IMR-90 (cell line): ENCODE measurements around the gene TNFRSF17. TPM values are rescaled to one million over a fixed set of nuclear protein-coding genes. Genes with fewer than 3 reads are reported as not detected.
A peak's percentile ranks its signal among the peaks of the same experiment; 100 is the strongest.

Experiments
- ATAC-seq: fragments of 200-7000 bp; cut with Tn5 transposase; 2 replicates; pipeline ENCODE4 v1.9.1; 2020; ENCODE audit warnings: low read depth, mild to moderate bottlenecking, moderate library complexity
- BruUV-seq: library from RNA; stranded (reverse); fragments of 400-500 nt; replicated peaks from 2 replicates; lab custom pipeline; 2021; lab: Mats Ljungman, UMichigan
- CTCF ChIA-PET: fragments of 300-600 bp; formaldehyde crosslinking; extraction: SDS; loops from one replicate; lab custom pipeline; 2021; ENCODE audit warnings: antibody characterized with exemption; lab: Yijun Ruan, JAX
- POLR2A ChIA-PET: fragments of 300-600 bp; sonication (Branson Sonifier 250); formaldehyde crosslinking; loops from one replicate; lab custom pipeline; 2022; ENCODE audit warnings: antibody characterized with exemption; ENCODE audit not compliant: unreplicated experiment; lab: Charles Lee
- DNase-seq: peaks from one replicate; pipeline ENCODE4 v3.0.0; 2013
- H2AFZ ChIP-seq: replicated peaks from 2 replicates; pipeline ENCODE3; 2013; ENCODE audit warnings: low read length, mild to moderate bottlenecking; ENCODE audit not compliant: poor library complexity
- H2AK5ac ChIP-seq: 2 replicates; pipeline ENCODE4 v1.6.1; 2013; ENCODE audit warnings: low read depth, low read length, inconsistent platforms
- H2AK9ac ChIP-seq: replicated peaks from 2 replicates; pipeline ENCODE3; 2013; ENCODE audit warnings: mild to moderate bottlenecking, low read depth, low read length, moderate library complexity; ENCODE audit not compliant: poor library complexity
- H2BK120ac ChIP-seq: 2 replicates; pipeline ENCODE4 v1.6.1; 2013; ENCODE audit warnings: low read depth, low read length, inconsistent platforms
- H2BK15ac ChIP-seq: 3 replicates; pipeline ENCODE4 v1.6.1; 2013; ENCODE audit warnings: low read depth, low read length, inconsistent platforms
- H2BK20ac ChIP-seq: 2 replicates; pipeline ENCODE4 v1.6.1; 2013; ENCODE audit warnings: low read depth, mild to moderate bottlenecking, inconsistent platforms, low read length, moderate library complexity
- H2BK5ac ChIP-seq: 2 replicates; pipeline ENCODE4 v1.6.1; 2013; ENCODE audit warnings: mild to moderate bottlenecking, low read depth, low read length, inconsistent platforms; ENCODE audit not compliant: poor library complexity, severe bottlenecking
- H3K14ac ChIP-seq: replicated peaks from 2 replicates; pipeline ENCODE4 v1.6.1; 2013; ENCODE audit warnings: low read depth, low read length, inconsistent platforms
- H3K18ac ChIP-seq: 2 replicates; pipeline ENCODE4 v1.6.1; 2013; ENCODE audit warnings: low read depth, low read length, control low read depth
- H3K23ac ChIP-seq: 2 replicates; pipeline ENCODE4 v1.6.1; 2013; ENCODE audit warnings: low read depth, low read length, inconsistent platforms
- H3K27ac ChIP-seq: 2 replicates; pipeline ENCODE4 v1.5.1; 2013; ENCODE audit warnings: mild to moderate bottlenecking, control low read depth, low read length; ENCODE audit not compliant: insufficient read depth
- H3K27me3 ChIP-seq: 2 replicates; pipeline ENCODE4 v1.6.1; 2013; ENCODE audit warnings: low read length; ENCODE audit not compliant: control insufficient read depth, insufficient read depth
- H3K36me3 ChIP-seq: 2 replicates; pipeline ENCODE4 v1.6.1; 2013; ENCODE audit warnings: low read length, mixed read lengths; ENCODE audit not compliant: control insufficient read depth, insufficient read depth
- H3K4ac ChIP-seq: 2 replicates; pipeline ENCODE4 v1.6.1; 2013; ENCODE audit warnings: low read depth, low read length, inconsistent platforms
- H3K4me1 ChIP-seq: 2 replicates; pipeline ENCODE4 v1.6.1; 2013; ENCODE audit warnings: low read length, mixed read lengths; ENCODE audit not compliant: control insufficient read depth, insufficient read depth
- H3K4me2 ChIP-seq: 2 replicates; pipeline ENCODE4 v1.6.1; 2013; ENCODE audit warnings: low read depth, mild to moderate bottlenecking, control low read depth, low read length, moderate library complexity
- H3K4me3 ChIP-seq: 2 replicates; pipeline ENCODE4 v1.5.1; 2013; ENCODE audit warnings: low read depth, mild to moderate bottlenecking, control low read depth, low read length, moderate library complexity; ENCODE audit not compliant: insufficient read depth
- H3K56ac ChIP-seq: 2 replicates; pipeline ENCODE4 v1.6.1; 2013; ENCODE audit warnings: low read length, inconsistent platforms; ENCODE audit not compliant: insufficient read depth; ENCODE audit errors: extremely low read depth
- H3K79me1 ChIP-seq, 2 experiments: 2 replicates each; pipeline ENCODE4 v1.6.1; 2013; ENCODE audit warnings: low read length in 2 of 2, inconsistent platforms in 1 of 2, low read depth in 1 of 2
- H3K9ac ChIP-seq: 2 replicates; pipeline ENCODE4 v1.6.1; 2013; ENCODE audit warnings: low read depth, low read length, control low read depth
- H3K9me1 ChIP-seq: 2 replicates; pipeline ENCODE4 v1.6.1; 2013; ENCODE audit warnings: low read length, inconsistent platforms; ENCODE audit not compliant: insufficient read depth
- H3K9me3 ChIP-seq: 2 replicates; pipeline ENCODE4 v1.6.1; 2013; ENCODE audit warnings: low read length; ENCODE audit not compliant: control insufficient read depth, insufficient read depth
- H4K20me1 ChIP-seq: 2 replicates; pipeline ENCODE4 v1.6.1; 2013; ENCODE audit warnings: low read length, inconsistent platforms; ENCODE audit not compliant: insufficient read depth
- H4K5ac ChIP-seq: 2 replicates; pipeline ENCODE4 v1.6.1; 2013; ENCODE audit warnings: mild to moderate bottlenecking, low read depth, low read length, control low read depth
- H4K8ac ChIP-seq, 2 experiments: 2 replicates each; pipeline ENCODE4 v1.6.1; 2013; ENCODE audit warnings: low read depth in 2 of 2, low read length in 2 of 2, control low read depth in 1 of 2, inconsistent platforms in 1 of 2
- H4K91ac ChIP-seq: 2 replicates; pipeline ENCODE4 v1.6.1; 2013; ENCODE audit warnings: low read depth, low read length, inconsistent platforms; ENCODE audit not compliant: insufficient read depth
- CTCF ChIP-seq: conservative IDR thresholded peaks from 2 replicates; pipeline ENCODE4 v1.5.1; 2012; ENCODE audit warnings: mild to moderate bottlenecking, low read depth, low read length, improper control_type of control experiment
- MAFK ChIP-seq: IDR thresholded peaks from 2 replicates; pipeline ENCODE4 v1.6.1; 2012; ENCODE audit warnings: low read depth, low read length, improper control_type of control experiment
- MXI1 ChIP-seq: IDR thresholded peaks from 2 replicates; pipeline ENCODE4 v1.6.1; 2012; ENCODE audit warnings: low read depth, mild to moderate bottlenecking, low read length, moderate library complexity, borderline replicate concordance
- NFE2L2 ChIP-seq: fragments of 150-350 bp; IDR thresholded peaks from 2 replicates; pipeline ENCODE4 v1.6.1; 2016; ENCODE audit warnings: low read depth, mild to moderate bottlenecking, low read length
- SMC3 ChIP-seq: fragments of 150-350 bp; IDR thresholded peaks from 2 replicates; pipeline ENCODE4 v1.6.1; 2016; ENCODE audit warnings: low read depth, mild to moderate bottlenecking, antibody characterized with exemption, low read length, moderate library complexity
- USF2 ChIP-seq: fragments of 150-350 bp; IDR thresholded peaks from 2 replicates; pipeline ENCODE4 v1.6.1; 2017; ENCODE audit warnings: mild to moderate bottlenecking, antibody characterized with exemption, low read length, low read depth
- WGBS, 2 experiments: methylation state at CpG; one replicate each; pipeline versions ENCODE4 v1.1.5 to v1.1.7; 2013; ENCODE audit warnings: missing lambda C conversion rate in 2 of 2; ENCODE audit not compliant: insufficient read length in 1 of 2; ENCODE audit errors: extremely low coverage in 2 of 2; 5-methylcytosine and 5-hydroxymethylcytosine counted together
- dilution Hi-C: fragments of 300-500 bp; cut with HindIII; formaldehyde crosslinking; loops from one replicate; pipeline ENCODE4 v1.14.3; 2018; ENCODE audit warnings: low sequenced_read_pairs; ENCODE audit not compliant: unreplicated experiment
- in situ Hi-C: fragments of 300-500 bp; cut with MboI; formaldehyde crosslinking; loops from 3 replicates; pipeline ENCODE4 v1.14.3; 2019; ENCODE audit warnings: low sequenced_read_pairs, inconsistent platforms, mixed read lengths
- intact Hi-C: fragments of 100-400 bp; cut with micrococcal nuclease; formaldehyde crosslinking; loops from 2 replicates; pipeline ENCODE4 v1.10.0; 2022
- polyA plus RNA-seq, 3 experiments: library from polyadenylated mRNA; depleted of rRNA; stranded (reverse); fragments of >200 nt; gene quantifications; 2 replicates each; pipeline ENCODE4 v1.2.3, GENCODE V29; 2012; ENCODE audit warnings: low replicate concordance in 1 of 3
- total RNA-seq: library from RNA; depleted of rRNA; stranded (reverse); fragments of >200 nt; gene quantifications from 2 replicates; pipeline ENCODE4 v1.2.3, GENCODE V29; 2012

Gene TNFRSF17
- total and polyA plus RNA-seq, 2 of the 4 experiments (the other 2 are of a cell fraction): not detected

GRCh38 chr16:11972128-11972527 is 7.1 kb downstream of the TNFRSF17 start:
- Histone ChIP-seq H3K36me3 (no peaks in the 10 kb centered on the region), H2AK5ac (no peak overlapping the region), H2BK5ac (no peak overlapping the region), H4K5ac (no peak overlapping the region), H2AK9ac (no peak overlapping the region), H4K91ac (no peak overlapping the region), H3K4me2 (no peak overlapping the region), H2BK20ac (no peak overlapping the region), H4K8ac (no peak overlapping the region), H3K27me3 (no peaks in the 10 kb centered on the region), H3K27ac (no peak overlapping the region), H3K23ac (no peak overlapping the region), H3K14ac (no peak overlapping the region), H3K18ac (no peak overlapping the region), H2BK120ac (no peak overlapping the region), H3K9me1 (no peaks in the 10 kb centered on the region), H2BK15ac (no peak overlapping the region), H2AFZ (peak overlapping the region; percentile 32), H3K9me3 (no peaks in the 10 kb centered on the region), H4K20me1 (no peaks in the 10 kb centered on the region; the same call in 1 of the 2 replicates), H3K4ac (no peak overlapping the region), H3K79me1 (peaks cover 11 to 16% of the 10 kb centered on the region in 2 experiments), H3K4me3 (no peak overlapping the region), H3K9ac (no peak overlapping the region), H3K56ac (no peak overlapping the region), H3K4me1 (no peaks in the 10 kb centered on the region)
- in situ Hi-C loops (no loop called here), dilution Hi-C loops (no loop called here), intact Hi-C loops (loop anchor here (10.0 kb wide), 2 partner anchors 77 to 117 kb away; partner anchors contain the start of gene RSL1D1)
- BruUV-seq: no TSS peak
- TF ChIP-seq CTCF (peak; percentile 37), MXI1 (no peak), NFE2L2 (no peak), MAFK (no peak), SMC3 (peak; percentile 42), USF2 (no peak)
- 40% methylated on average over 3 of the region's 11 CpGs; no CpG with 5 or more reads in 1 of the 2 experiments for WGBS, 2 experiments
- no peak for ATAC-seq
- ChIA-PET POLR2A (no interaction called here), CTCF (no interaction called here)
- DNase-seq: no peak
